ENCODE measurements around the gene KLHL13. TPM values are rescaled to one million over a fixed set of nuclear protein-coding genes. Genes with fewer than 3 reads are reported as not detected.

Gene KLHL13
- total and polyA plus RNA-seq, 9 donors: 4.9 to 15.8 (median 7.7) TPM

GRCh38 chrX:117987373-117987772 is 129.2 kb downstream of the KLHL13 start:
- Histone ChIP-seq H3K4me3 (no peak overlapping the region), H3K27me3 (no peaks in the 10 kb centered on the region), H3K36me3 (no peaks in the 10 kb centered on the region), H3K27ac (no peak overlapping the region), H3K4me1 (ENCODE audit: insufficient read depth) (no peaks in the 10 kb centered on the region), H3K9me3 (no peaks in the 10 kb centered on the region)
- no peak for DNase-seq
- 30 to 49% (median 35%) methylated on average over 2 of the region's 2 CpGs for WGBS, 3 donors
- TF ChIP-seq CTCF (IDR thresholded peaks at IDR 0.05) (no peak), POLR2A (IDR thresholded peaks at IDR 0.05) (no peak), EP300 (IDR thresholded peaks at IDR 0.05) (no peak)
- intact Hi-C loops (cut with DNase I): no loop called here

DNA sequence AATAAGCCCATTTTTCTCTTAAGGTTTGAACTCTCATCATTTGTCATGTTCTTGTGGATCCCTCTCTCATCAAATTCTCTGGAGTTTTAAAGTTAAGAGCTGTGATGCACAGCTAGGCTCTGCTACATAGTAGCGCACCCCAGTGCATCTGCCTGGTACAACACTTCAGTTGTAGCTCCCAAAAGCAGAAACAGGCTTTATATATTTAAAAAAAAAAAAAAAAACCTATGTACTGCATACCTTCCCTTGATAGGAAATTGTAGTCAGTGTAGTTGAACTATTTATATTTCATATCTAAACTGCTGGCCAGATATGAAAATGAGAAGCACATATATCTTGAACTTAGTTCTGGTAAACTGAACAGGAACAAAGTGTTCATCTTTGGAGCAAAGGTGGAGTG is 131.4 kb downstream of the KLHL13 start:
- DNase-seq: no peak
- Histone ChIP-seq H3K4me1 (ENCODE audit: insufficient read depth) (no peaks in the 10 kb centered on the region), H3K27me3 (no peaks in the 10 kb centered on the region), H3K4me3 (no peak overlapping the region), H3K27ac (no peak overlapping the region), H3K36me3 (no peaks in the 10 kb centered on the region), H3K9me3 (no peaks in the 10 kb centered on the region)
- no peak for TF ChIP-seq CTCF (IDR thresholded peaks at IDR 0.05)
- no peak for TF ChIP-seq POLR2A (IDR thresholded peaks at IDR 0.05)
- TF ChIP-seq EP300 (IDR thresholded peaks at IDR 0.05): no peak
- WGBS, 3 donors: 26 to 29% (median 29%) methylated on average over 1 of the region's 1 CpG
- intact Hi-C loops (cut with DNase I): no loop called here

DNA sequence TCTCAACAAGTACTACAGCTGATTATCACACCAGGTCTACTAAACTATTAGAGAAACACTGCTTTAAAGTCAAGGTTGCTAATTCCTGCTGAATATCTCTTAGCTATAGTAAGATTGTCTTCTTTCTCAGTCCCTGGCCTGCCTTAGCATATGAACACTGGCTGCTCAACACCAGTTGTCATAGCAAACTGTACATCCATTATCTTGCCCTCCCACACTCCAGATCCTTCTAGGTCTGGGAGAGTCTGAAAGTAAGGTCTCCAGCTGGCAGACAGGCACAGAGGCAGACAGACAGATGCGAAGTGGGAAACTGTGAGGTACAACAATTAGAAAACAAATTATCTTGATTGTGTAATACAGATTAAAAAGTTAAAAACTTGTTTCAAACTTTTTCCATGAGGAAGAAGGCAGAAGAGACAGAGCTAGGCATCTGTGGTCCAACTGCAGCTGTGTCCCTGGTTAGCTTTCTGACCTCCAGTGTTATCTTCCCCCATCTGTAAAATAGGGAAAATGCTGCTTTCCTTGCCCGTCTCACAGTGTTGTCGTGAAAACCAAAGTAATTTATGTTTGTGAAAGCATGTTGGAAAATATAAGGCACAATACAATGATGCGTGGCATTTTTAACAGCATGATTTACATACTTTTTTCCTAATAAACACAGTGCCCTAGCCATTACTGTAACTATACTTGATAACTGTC is 133.8 kb downstream of the KLHL13 start:
- no peaks in the 10 kb centered on the region for H3K27me3 ChIP-seq
- no peak overlapping the region for H3K4me3 ChIP-seq
- no peaks in the 10 kb centered on the region for H3K36me3 ChIP-seq
- no peak for DNase-seq
- intact Hi-C loops (cut with DNase I): no loop called here
- TF ChIP-seq EP300 (IDR thresholded peaks at IDR 0.05): no peak
- no peak for TF ChIP-seq CTCF (IDR thresholded peaks at IDR 0.05)
- TF ChIP-seq POLR2A (IDR thresholded peaks at IDR 0.05): no peak
- no peaks in the 10 kb centered on the region for H3K9me3 ChIP-seq
- H3K27ac ChIP-seq: no peak overlapping the region
- H3K4me1 ChIP-seq (ENCODE audit: insufficient read depth): no peaks in the 10 kb centered on the region
- WGBS, 3 donors: 35 to 48% (median 48%) methylated on average over 4 of the region's 4 CpGs

DNA sequence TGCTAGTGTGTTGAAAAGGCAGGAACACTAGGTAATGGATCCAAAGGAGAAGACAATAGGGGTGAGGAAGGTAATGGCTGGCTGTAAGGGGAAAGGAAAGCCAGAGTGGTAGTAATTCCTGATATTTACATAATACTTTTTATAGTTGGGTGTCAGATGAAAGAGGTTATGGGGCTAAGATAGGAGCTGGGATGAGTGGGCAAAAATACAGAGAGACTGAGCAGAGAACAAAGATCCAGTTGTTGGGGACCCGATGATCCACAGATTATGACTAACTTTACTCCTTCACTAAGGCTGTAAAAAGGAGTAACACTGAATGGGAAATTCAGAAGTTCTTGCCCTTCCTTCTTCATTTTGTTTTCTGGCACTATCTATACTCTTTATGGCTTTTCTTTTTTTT is 138.2 kb downstream of the KLHL13 start:
- WGBS, 3 donors: 88 to 95% (median 94%) methylated on average over 1 of the region's 1 CpG
- Histone ChIP-seq H3K36me3 (no peaks in the 10 kb centered on the region), H3K27me3 (no peaks in the 10 kb centered on the region), H3K9me3 (no peaks in the 10 kb centered on the region), H3K4me1 (ENCODE audit: insufficient read depth) (peaks cover 1% of the 10 kb centered on the region), H3K27ac (no peak overlapping the region), H3K4me3 (no peak overlapping the region)
- TF ChIP-seq POLR2A (IDR thresholded peaks at IDR 0.05): no peak
- TF ChIP-seq CTCF (IDR thresholded peaks at IDR 0.05): no peak
- TF ChIP-seq EP300 (IDR thresholded peaks at IDR 0.05): no peak
- intact Hi-C loops (cut with DNase I): no loop called here
- DNase-seq: no peak

Measured in ovary (tissue), 9 donors.